Kidney epithelial cell (primary cell): ENCODE data around the gene GJD4. TPM values are rescaled to one million over a fixed set of nuclear protein-coding genes. Genes with fewer than 3 reads are reported as not detected.

ENCODE experiments used
- DNase-seq: peaks from one replicate; pipeline ENCODE4 v3.0.0-alpha.2; 2010; ENCODE audit warnings: low read depth
- H3K27me3 ChIP-seq: 2 replicates; pipeline ENCODE4 v1.6.0; 2011; ENCODE audit warnings: low read length; ENCODE audit not compliant: control insufficient read depth, insufficient read depth
- H3K36me3 ChIP-seq: 2 replicates; pipeline ENCODE4 v1.5.1; 2011; ENCODE audit warnings: low read length; ENCODE audit not compliant: control insufficient read depth, insufficient read depth
- H3K4me3 ChIP-seq: 2 replicates; pipeline ENCODE4 v1.5.1; 2011; ENCODE audit warnings: low read depth, mild to moderate bottlenecking, control low read depth, low read length
- total RNA-seq: library from RNA; depleted of rRNA; stranded (reverse); fragments of >200 nt; gene quantifications from 2 replicates; pipeline ENCODE4 v1.2.3, GENCODE V29; 2015
- TF ChIP-seq, protein P1 (sequence below): IDR thresholded peaks from 2 replicates; pipeline ENCODE4 v1.5.1; 2011; ENCODE audit warnings: mild to moderate bottlenecking, moderate library complexity, low read length, control low read depth, inconsistent platforms; ENCODE audit not compliant: insufficient read depth, poor library complexity, severe bottlenecking

The GJD4 gene
- total RNA-seq, 1 donor from 2014 or later: not detected

DNA sequence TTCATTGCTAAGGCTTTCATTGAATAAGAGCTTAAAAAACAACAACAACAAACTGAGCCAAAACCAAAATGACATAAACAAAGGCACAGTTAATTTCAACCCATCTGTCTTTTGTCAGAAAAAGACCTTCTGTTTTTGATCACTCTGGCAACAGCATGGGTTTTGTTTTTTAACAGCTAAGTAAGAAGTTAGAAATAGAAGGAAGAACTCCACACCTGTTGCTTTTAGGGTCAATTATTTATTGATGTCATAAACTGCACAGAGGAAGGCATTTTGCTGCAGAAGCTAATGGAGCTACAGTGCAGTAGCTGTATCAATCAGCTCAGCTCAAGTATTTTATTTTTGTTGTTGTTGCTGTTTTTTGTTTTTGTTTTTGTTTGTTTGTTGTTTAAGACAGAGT is 16.3 kb upstream of the GJD4 start:
- no peak for DNase-seq
- TF ChIP-seq, protein P1, sequence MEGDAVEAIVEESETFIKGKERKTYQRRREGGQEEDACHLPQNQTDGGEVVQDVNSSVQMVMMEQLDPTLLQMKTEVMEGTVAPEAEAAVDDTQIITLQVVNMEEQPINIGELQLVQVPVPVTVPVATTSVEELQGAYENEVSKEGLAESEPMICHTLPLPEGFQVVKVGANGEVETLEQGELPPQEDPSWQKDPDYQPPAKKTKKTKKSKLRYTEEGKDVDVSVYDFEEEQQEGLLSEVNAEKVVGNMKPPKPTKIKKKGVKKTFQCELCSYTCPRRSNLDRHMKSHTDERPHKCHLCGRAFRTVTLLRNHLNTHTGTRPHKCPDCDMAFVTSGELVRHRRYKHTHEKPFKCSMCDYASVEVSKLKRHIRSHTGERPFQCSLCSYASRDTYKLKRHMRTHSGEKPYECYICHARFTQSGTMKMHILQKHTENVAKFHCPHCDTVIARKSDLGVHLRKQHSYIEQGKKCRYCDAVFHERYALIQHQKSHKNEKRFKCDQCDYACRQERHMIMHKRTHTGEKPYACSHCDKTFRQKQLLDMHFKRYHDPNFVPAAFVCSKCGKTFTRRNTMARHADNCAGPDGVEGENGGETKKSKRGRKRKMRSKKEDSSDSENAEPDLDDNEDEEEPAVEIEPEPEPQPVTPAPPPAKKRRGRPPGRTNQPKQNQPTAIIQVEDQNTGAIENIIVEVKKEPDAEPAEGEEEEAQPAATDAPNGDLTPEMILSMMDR: no peak
- Histone ChIP-seq H3K27me3 (peaks cover 4% of the 10 kb centered on the region), H3K36me3 (no peaks in the 10 kb centered on the region), H3K4me3 (no peak overlapping the region)

DNA sequence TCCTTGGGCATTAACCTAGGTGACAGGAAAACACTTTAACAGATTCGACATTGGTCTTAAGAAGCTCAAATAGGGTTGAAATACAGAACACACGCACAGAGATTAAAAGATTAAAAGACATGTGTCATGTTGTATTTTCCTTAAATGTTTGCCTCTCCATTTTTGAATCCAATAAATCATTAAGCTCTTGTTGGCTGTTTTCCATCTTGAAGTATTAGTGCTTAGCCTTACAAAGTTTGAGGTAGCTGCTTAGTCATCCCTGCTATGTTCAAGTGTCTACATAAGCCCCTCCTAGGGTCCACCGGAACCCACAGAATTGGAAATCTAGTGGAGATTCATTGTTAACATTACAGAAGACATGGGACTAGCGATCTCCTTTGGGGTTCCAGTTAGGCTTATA is 12.7 kb upstream of the GJD4 start:
- Histone ChIP-seq H3K4me3 (no peak overlapping the region), H3K27me3 (no peaks in the 10 kb centered on the region), H3K36me3 (no peaks in the 10 kb centered on the region)
- no peak for DNase-seq
- TF ChIP-seq, protein P1: no peak

DNA sequence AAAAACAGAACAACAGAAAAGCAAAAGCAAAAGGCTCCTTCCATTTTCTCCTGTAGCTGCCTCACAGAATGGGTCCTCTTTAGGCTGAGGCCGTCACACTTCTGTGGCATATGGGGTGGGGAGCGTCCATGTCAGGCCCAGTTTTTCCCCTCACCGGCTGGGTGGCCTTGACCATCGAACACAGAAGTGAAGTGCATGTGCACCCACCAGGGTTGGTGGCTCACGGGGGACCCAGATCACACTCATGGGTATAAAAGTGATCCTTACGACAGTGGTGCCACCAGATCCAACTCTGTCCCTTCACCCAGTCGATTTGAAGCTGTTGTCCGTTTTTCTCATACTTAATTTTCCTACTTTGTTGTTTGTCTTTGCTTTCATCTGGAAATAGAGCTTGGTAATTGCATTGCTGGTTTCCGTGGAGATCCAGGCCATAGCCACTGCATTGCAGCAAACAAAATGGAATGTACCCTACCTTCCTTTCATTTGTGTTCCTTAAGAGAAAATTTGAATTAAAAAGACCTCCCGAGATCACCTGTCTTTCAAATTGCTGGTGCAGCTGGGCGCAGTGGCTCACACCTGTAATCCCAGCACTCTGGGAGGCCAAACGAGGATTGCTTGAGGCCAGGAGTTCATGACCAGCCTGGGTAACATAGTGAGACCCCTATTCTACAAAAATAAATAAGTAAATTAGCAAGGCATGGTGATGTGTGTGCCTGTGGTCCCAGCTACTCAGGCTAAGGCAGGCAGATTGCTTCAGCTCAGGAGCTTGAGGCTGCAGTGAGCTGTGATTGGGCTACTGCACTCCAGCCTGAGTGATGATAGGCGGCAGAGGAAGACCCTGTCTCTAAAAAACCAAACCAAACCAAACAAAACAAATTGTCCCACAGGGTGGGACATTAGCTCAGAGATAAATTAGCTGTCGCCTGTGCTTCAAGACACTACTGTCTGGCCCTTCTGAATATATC is 10.7 kb upstream of the GJD4 start:
- Histone ChIP-seq H3K27me3 (no peaks in the 10 kb centered on the region), H3K4me3 (no peak overlapping the region), H3K36me3 (no peaks in the 10 kb centered on the region)
- no peak for DNase-seq
- TF ChIP-seq, protein P1: no peak

DNA sequence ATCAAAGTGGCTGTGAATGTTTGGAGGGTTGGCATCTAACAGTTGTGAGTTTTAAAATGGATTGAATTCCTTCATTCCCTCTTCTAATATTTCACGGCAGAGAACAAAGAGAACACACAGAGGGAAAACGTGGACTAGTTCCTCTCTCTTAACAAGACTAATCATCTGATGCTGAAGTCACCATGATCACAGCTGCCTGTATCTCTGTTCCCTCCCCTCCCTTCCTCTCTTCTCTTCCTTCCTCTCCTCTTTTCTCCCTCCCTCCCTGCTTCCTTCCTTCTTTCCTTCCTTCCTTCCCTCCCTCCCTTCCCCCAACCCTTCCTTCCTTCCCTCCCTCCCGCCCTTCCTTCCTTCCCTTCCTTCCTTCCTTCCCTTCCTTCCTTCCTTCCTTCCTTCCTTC is 10.0 kb upstream of the GJD4 start:
- no peaks in the 10 kb centered on the region for H3K27me3 ChIP-seq
- TF ChIP-seq, protein P1: no peak
- H3K4me3 ChIP-seq: no peak overlapping the region
- H3K36me3 ChIP-seq: no peaks in the 10 kb centered on the region
- no peak for DNase-seq

DNA sequence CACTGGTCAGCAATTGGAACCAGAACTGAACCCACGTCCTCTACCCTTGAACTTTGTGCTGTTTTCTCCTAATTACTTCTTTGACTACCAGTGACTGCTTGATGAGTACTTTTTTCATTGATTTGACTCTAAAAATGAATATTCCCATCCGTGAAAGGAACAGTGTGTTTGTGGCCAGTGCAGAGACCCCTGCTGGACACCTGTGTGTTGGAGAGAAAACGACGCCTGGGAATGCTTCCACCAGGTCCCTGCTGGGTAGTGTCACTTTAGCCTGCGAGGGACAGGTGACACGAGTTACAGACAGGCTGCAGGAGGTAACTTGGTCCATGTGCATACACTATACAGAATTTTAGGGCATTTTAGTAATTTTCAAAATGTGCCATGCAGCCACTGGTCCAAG is 6.8 kb upstream of the GJD4 start:
- no peak for DNase-seq
- H3K27me3 ChIP-seq: no peaks in the 10 kb centered on the region
- no peaks in the 10 kb centered on the region for H3K36me3 ChIP-seq
- no peak overlapping the region for H3K4me3 ChIP-seq
- TF ChIP-seq, protein P1: peak; percentile 49
